IPS-15b (cell line): ENCODE measurements around the gene GJC2.

Source experiments
- H3K27me3 ChIP-seq: one replicate; pipeline ENCODE4 v1.6.1; 2013; ENCODE audit warnings: low read length; ENCODE audit not compliant: control insufficient read depth, insufficient read depth
- H3K36me3 ChIP-seq: one replicate; pipeline ENCODE4 v1.6.1; 2013; ENCODE audit warnings: low read length; ENCODE audit not compliant: control insufficient read depth, insufficient read depth
- H3K4me1 ChIP-seq: one replicate; pipeline ENCODE4 v1.6.1; 2013; ENCODE audit warnings: mild to moderate bottlenecking, low read length; ENCODE audit not compliant: control insufficient read depth, insufficient read depth
- H3K4me3 ChIP-seq: one replicate; pipeline ENCODE4 v1.5.1; 2013; ENCODE audit warnings: low read depth, low read length
- H3K9ac ChIP-seq: one replicate; pipeline ENCODE4 v1.6.1; 2013; ENCODE audit warnings: low read depth, mild to moderate bottlenecking, low read length
- H3K9me3 ChIP-seq: one replicate; pipeline ENCODE4 v1.6.1; 2013; ENCODE audit warnings: mild to moderate bottlenecking, low read length; ENCODE audit not compliant: control insufficient read depth, insufficient read depth

Gene GJC2

GRCh38 chr1:228174482-228175315, 25.0 kb downstream of the GJC2 start:
- Histone ChIP-seq H3K9ac (no peak overlapping the region), H3K4me1 (no peaks in the 10 kb centered on the region), H3K4me3 (peak overlapping the region; percentile 18), H3K9me3 (no peaks in the 10 kb centered on the region), H3K27me3 (no peaks in the 10 kb centered on the region), H3K36me3 (no peaks in the 10 kb centered on the region)

GRCh38 chr1:228175316-228176023, 25.7 kb downstream of the GJC2 start:
- Histone ChIP-seq H3K4me1 (no peaks in the 10 kb centered on the region), H3K9me3 (no peaks in the 10 kb centered on the region), H3K36me3 (no peaks in the 10 kb centered on the region), H3K9ac (no peak overlapping the region), H3K4me3 (no peak overlapping the region), H3K27me3 (no peaks in the 10 kb centered on the region)

GRCh38 chr1:228176024-228176395, 26.3 kb downstream of the GJC2 start:
- Histone ChIP-seq H3K27me3 (no peaks in the 10 kb centered on the region), H3K4me1 (no peaks in the 10 kb centered on the region), H3K9ac (no peak overlapping the region), H3K9me3 (no peaks in the 10 kb centered on the region), H3K36me3 (no peaks in the 10 kb centered on the region), H3K4me3 (no peak overlapping the region)

GRCh38 chr1:228176461-228177182, 26.9 kb downstream of the GJC2 start:
- no peaks in the 10 kb centered on the region for H3K27me3 ChIP-seq
- no peaks in the 10 kb centered on the region for H3K4me1 ChIP-seq
- no peak overlapping the region for H3K9ac ChIP-seq

GRCh38 chr1:228177183-228177475, 27.4 kb downstream of the GJC2 start:
- Histone ChIP-seq H3K27me3 (no peaks in the 10 kb centered on the region), H3K9ac (no peak overlapping the region)

More at GRCh38 chr1:228176461-228177182, 26.9 kb downstream of the GJC2 start:
- H3K4me3 ChIP-seq: no peak overlapping the region
- H3K9me3 ChIP-seq: no peaks in the 10 kb centered on the region
- no peaks in the 10 kb centered on the region for H3K36me3 ChIP-seq

DNA sequence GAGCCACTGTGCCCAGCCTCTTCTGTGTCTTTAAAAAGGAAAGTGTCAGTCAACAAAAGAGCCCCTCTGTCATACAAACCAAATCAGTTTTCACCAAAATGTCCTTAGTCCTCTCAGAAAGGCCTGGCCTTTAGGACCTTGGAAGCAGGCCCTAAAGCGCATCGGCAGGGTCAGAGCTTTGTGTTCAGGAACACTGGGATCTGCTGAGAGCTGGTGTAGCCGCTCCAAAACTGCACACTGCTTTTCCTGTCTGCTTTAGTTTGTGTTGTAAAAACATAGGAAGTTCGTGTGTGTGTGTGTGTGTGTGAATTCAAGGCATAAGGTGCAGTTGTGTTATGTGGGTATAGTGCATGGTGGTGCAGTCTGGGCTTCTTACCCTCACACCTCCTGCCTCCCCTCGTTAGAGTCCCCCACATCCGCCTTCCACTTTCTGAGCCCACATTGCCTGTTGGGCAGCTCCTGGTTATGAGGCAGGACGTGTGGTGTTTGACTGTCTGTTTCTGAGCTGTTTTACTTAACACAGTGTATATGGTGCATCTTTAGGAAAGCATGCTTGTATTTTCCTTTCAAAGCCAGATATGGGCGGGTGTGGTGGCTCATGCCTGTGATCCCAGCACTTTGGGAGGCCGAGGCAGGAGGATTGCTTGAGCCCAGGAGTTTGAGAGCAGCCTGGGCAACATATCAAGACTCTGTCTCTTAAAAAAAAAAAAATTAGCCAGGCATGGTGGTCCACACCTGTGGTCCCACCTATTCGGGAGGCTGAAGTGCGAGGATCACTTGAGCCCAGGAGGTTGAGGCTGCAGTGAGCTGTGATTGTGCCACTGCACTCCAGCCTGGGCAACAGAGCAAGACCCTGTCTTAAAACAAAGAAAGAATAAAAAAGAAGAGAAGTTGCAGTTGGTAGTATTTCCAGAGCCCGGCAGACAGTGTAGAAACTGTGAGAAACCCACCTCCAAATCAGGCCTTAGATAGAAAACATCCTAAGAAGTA, 28.3 kb downstream of the GJC2 start:
- Histone ChIP-seq H3K4me3 (no peak overlapping the region), H3K36me3 (no peaks in the 10 kb centered on the region), H3K27me3 (no peaks in the 10 kb centered on the region), H3K4me1 (no peaks in the 10 kb centered on the region), H3K9ac (no peak overlapping the region), H3K9me3 (no peaks in the 10 kb centered on the region)

More at GRCh38 chr1:228177183-228177475, 27.4 kb downstream of the GJC2 start:
- no peaks in the 10 kb centered on the region for H3K9me3 ChIP-seq
- H3K36me3 ChIP-seq: no peaks in the 10 kb centered on the region
- no peaks in the 10 kb centered on the region for H3K4me1 ChIP-seq
- no peak overlapping the region for H3K4me3 ChIP-seq

- Histone ChIP-seq H3K4me1 (no peaks in the 10 kb centered on the region), H3K9me3 (no peaks in the 10 kb centered on the region), H3K36me3 (no peaks in the 10 kb centered on the region), H3K4me3 (no peak overlapping the region), H3K9ac (no peak overlapping the region), H3K27me3 (no peaks in the 10 kb centered on the region)
Observed at GRCh38 chr1:228178737-228179684, 29.3 kb downstream of the GJC2 start.

DNA sequence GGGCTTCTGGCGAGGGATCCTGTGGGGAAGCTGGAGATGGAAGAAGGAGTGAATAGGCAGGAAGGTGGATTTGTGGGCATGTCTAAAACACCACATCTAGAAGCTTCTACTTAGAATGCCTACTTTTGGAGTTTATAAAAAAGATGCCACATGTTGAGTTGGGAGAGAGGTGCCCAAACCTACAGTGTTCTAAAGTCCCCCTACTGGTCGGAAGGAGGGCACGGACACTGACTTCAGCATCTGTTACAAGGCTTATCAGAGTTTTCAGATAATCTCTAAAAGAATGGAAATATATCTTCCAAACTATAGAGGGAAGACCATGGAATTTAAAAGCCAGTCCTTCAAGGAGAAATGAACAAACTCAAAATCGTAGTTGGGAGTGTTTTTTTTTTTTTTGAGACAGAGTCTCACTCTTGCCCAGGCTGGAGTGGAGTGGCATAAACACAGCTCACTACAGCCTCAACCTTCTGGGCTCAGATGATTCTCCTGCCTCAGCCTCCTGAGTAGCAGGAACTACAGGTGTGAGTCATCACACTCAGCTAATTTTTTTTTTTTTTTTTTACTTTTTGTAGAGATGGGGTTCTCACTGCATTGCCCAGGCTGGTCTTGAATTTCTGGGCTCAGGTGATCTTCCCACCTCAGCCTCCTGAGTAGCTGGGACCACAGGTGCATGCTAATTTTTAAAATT, 30.7 kb downstream of the GJC2 start:
- Histone ChIP-seq H3K4me1 (no peaks in the 10 kb centered on the region), H3K4me3 (no peak overlapping the region), H3K27me3 (no peaks in the 10 kb centered on the region), H3K36me3 (no peaks in the 10 kb centered on the region), H3K9ac (no peak overlapping the region), H3K9me3 (no peaks in the 10 kb centered on the region)

- Histone ChIP-seq H3K27me3 (no peaks in the 10 kb centered on the region), H3K36me3 (no peaks in the 10 kb centered on the region), H3K4me3 (no peak overlapping the region), H3K4me1 (no peaks in the 10 kb centered on the region), H3K9me3 (no peaks in the 10 kb centered on the region), H3K9ac (no peak overlapping the region)
Observed at GRCh38 chr1:228180959-228181644, 31.4 kb downstream of the GJC2 start.

DNA sequence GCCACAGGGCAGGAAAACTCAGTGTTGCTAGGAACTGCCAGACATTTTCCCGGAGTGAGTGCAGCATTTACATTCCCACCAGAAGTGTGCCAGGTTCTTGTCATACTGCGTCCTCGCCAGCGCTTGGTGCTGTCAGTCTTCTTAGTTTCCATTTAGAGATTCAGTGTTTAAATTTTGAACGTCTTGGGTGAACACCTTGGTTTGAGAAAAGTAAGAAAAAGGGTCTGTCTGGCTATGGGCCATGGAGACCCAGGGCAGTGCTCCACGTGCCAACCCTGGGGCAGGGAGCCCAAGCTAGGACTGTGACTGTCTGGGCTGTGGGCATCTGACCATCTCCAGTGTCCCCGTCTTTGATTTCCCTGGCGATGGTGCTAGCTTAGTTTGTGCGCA, 31.9 kb downstream of the GJC2 start:
- no peaks in the 10 kb centered on the region for H3K36me3 ChIP-seq
- no peak overlapping the region for H3K4me3 ChIP-seq
- no peaks in the 10 kb centered on the region for H3K27me3 ChIP-seq
- H3K9ac ChIP-seq: no peak overlapping the region
- no peaks in the 10 kb centered on the region for H3K4me1 ChIP-seq
- H3K9me3 ChIP-seq: no peaks in the 10 kb centered on the region
